Urothelium cell line (cell line): ENCODE results near the gene AHSG.
"Not testable (repeated sequence)": the region's sequence is repeated elsewhere in the genome, so short reads cannot be mapped to it uniquely, and the experiment has no call there.

ENCODE experiments used
- DNase-seq: peaks from one replicate; pipeline ENCODE4 v3.0.0; 2011; ENCODE audit warnings: low spot score, mixed read lengths
- FAIRE-seq: peaks from 2 replicates; lab custom pipeline; 2011; peaks lifted over from hg19 to GRCh38; lab: Jason Lieb, UNC

Gene AHSG

DNA sequence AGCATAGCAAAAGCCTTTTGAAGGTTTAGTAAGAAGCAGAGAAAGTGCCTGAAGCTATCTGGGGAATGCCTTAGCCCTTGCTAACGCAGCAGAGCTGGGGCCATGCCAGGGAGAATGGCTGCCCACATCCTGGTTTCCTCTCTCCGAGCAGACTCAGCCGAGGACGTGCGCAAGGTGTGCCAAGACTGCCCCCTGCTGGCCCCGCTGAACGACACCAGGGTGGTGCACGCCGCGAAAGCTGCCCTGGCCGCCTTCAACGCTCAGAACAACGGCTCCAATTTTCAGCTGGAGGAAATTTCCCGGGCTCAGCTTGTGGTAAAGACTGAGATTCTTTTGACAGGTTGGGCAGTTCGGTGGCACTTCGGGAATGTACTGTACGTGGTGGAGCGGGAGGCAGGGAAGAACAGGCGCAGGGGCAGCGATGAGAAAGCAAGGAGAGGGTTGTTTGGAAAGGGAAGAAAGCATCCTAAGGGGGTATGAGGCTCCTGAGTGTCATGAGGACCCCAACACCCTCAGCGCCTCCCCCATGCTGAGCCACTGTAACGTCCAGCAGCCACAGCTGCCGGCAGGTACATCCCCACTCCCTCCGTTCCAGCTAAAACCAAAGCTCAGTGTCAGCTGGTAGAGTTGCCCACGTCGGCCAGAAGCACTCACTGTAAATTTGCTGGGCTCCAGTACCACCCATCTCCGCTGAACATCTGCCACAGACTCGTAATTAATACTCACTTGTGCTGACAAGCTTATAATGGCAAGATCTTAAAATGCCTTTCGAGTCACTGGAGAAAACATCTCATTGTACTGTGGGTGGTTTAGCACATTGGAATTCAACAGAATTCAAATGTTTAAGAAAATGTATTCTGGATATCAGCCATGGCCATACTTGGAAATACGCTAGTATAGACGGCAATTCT is 4.4 kb downstream of the AHSG start:
- FAIRE-seq: peak; percentile 87

DNA sequence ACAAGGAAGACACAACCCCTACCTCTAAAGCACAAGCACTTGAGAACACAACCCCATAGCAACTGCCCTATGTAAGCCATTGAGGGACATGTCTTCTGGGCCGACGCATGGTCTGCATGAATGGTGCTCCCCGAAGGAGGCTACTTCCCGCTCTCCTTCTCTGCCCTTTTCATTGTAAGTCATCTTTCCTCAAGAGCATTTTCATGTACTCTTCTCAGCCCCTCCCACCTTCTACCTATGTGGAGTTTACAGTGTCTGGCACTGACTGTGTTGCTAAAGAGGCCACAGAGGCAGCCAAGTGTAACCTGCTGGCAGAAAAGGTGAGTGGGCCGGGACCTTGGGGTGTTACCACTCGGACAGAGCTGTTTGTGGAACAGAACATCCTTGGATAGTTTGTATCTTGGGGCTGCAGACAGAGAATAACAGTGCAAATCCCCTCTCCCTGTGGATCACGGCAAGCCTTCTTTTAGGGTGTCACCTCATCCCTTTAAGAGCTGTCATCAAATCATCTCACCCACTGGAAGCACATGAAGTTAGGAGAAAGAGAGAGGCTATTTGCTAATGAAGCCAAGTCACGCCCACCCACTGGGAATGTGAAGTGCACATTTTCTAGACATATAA is 5.6 kb downstream of the AHSG start:
- DNase-seq: no peak
- no peak for FAIRE-seq

More for the DNA sequence above, 4.4 kb downstream of the AHSG start:
- peak; percentile 95 for DNase-seq

DNA sequence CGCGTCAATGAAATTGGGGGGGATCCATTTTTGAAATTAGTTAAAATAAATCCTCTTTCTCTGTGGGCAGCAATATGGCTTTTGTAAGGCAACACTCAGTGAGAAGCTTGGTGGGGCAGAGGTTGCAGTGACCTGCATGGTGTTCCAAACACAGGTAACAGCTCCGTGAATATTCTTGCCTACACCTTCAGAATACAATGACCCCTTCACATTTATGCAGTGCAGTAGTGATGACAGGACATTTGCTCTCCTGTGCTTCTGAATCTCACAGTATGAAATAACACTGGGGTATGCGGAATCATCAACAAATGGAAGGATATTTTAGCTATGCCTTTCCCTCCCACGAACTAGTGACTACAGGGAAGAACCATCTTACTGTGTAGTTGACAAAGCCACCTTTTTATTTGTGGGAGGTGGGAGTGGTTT is 6.9 kb downstream of the AHSG start:
- DNase-seq: no peak
- FAIRE-seq: no peak

DNA sequence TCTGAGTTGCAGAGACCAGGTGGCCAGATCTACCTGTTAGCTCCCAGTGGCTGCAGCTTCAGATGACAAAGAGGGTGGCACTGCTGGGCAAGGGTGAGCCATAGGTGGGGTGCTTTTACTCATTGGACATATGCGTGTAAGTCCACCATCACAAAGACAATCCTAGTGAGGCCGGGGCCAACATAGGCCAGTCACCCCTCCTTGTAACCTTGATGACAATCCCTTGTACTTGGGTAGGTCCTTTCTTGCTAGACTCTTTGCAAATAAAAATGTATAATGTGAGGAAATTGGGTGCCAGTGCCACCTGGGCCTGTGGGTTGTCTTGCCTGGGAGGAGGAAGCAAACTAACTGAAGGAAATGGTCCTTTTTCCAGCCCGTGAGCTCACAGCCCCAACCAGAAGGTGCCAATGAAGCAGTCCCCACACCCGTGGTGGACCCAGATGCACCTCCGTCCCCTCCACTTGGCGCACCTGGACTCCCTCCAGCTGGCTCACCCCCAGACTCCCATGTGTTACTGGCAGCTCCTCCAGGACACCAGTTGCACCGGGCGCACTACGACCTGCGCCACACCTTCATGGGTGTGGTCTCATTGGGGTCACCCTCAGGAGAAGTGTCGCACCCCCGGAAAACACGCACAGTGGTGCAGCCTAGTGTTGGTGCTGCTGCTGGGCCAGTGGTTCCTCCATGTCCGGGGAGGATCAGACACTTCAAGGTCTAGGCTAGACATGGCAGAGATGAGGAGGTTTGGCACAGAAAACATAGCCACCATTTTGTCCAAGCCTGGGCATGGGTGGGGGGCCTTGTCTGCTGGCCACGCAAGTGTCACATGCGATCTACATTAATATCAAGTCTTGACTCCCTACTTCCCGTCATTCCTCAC is 7.6 kb downstream of the AHSG start:
- FAIRE-seq (no peak), DNase-seq (no peak)

DNA sequence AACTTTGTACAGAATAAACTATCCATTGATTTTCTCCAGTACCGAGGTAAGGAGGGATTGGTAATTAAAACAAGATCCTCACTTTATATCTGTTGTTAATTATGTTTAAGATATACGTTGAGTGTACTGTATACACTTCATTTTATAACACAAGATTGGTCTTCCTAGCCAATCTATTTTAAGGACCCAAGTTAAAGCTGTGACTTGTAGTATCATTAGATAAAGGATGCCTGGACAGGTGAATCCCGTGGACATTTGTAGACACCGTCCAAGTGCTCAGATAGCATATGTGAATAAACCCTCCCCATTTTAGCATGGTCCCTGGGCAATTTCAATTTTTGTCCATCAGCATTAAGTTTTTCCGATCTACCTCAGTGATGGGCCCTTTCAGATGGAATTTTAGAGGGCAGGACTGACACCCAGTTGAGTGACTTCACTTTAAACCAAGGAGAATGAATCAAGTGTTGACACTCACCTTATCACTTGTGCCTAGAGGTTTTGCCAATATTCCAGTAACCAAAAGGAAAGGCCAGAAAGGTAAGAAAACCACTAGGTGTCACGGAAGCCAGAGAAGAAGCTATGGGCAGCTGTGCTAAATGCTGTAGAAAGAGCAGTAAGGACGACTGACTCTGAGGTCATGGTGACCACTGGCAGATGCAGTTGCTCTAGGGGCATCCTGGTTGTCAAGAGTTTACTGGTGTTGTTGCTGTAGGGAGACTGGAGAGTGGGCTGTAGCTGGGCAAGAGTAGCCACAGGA is 9.2 kb downstream of the AHSG start:
- no peak for DNase-seq
- no peak for FAIRE-seq

DNA sequence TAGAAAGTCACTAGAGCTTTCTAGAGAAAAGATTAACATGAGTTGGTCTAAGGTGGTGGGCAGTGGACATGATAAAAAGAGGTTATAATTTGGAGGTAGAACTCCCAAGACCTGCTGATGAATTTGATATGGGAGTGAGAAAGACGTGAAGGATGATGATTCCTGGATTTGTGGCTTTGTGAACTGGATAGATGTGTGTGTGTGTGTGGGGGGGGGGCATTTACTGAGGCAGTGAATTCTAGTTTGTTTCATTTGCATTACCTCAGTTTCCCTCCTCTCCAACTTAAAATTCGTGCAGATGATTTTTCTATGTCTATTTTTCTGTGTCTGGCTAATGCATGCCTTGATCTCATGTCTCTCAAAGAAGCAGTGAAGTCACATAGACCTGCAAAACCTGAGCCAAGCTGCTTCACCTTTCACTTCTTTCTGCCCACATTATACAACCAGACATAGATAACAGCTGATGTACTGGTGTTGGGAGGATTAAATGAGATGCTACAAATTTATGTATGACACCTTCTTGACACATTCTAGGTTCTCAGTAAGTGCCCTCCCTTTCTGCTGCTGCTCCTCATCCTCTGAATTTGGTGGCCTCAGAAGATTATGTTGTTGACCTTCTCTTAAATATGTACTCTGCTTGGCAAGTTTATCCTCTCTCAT is 9.9 kb downstream of the AHSG start:
- DNase-seq (no peak), FAIRE-seq (no peak)

DNA sequence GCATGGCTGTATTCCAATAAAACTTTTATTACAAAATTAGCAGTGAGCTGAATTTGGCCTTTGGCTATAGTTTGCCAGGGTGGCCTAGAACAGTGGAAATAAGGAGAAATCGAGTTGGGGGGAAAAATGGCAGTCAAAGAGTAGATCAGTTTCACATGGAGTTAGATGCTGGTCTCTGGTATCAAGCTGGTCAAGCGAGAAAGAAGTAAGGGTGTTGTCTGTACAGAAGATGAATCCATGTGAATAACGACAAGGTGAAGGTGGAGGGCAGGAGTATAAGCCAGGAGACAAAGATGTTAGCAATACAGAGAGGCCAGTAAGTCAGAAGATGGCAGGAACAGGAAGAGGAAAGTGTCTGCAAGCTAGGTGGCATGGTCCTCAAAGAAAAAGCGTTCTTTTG is 11.7 kb downstream of the AHSG start:
- DNase-seq: no peak
- no peak for FAIRE-seq

DNA sequence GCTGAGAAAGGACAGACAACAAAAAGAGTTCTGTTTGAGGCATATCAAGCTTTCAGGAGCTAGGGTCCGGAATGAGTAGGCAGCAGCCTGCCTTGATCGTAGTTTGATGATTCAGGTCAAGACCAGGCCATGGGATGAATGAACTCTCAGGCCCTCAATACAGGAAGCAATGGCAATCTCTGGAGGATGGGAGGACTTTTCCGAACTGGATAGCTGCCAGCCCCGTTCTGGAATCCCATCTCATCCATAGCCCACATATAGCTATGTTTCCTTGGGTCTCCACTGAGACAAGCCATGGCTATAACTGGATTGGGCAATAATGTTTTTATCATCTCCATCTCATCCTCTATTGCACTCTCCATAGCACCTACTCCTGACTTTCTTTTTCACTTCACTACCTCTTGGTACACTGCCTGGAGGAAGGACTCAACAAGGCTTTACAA is 12.8 kb downstream of the AHSG start:
- DNase-seq (no peak), FAIRE-seq (no peak)

DNA sequence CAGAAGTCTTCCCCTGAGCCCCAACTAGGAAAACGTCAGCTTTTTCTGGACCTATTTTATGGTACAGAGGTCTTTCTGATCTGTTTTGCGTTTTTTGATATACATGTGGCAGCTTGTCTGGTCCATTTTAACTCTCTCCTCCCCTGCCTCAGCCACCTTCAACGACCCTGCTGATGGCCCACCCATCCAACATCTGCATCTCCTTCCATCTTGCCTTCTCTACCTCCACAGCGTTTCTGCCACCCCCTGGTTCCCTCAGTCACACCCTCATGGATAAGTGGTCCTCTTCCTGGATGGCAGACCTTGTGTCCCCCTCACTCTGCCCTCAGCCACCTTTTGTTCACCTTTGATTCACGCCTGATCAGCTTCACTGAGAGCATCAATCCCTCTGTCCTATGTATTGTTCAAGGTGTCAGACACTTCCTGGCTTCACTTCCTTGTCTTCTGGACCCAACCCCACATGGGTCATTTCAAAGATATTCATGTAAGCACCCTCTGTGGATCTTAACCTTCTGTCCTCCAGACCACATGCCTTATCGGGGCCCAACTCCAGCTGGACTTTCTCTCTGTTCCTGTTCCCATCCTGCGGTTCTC is 13.5 kb downstream of the AHSG start:
- DNase-seq (no peak), FAIRE-seq (no peak)

DNA sequence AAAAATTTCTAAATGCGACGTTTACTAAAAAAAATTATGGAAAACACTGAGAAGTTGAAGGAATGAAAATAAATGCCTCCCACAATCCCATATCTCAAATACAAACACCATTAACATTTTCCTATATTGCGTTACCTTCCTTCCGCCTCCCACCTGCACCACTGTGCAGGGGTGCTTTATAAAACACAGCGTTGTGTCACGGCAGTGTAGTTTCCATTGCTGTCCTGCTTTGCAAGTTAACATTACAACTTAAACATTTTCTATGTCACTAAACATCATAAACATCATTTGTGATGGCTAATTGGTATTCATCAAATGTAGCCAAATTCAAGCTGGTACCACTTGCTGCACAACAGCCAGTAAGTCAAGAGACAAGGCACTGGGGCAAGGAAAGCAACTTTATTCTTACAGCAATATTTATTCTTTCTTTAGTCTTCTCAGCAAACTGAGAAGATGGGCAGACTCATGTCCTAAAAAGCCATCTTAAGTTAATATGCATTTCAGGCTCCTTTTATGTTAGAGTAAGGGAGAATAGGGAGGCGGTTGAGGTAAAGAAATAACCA is 15.1 kb downstream of the AHSG start:
- DNase-seq: no peak
- no peak for FAIRE-seq

DNA sequence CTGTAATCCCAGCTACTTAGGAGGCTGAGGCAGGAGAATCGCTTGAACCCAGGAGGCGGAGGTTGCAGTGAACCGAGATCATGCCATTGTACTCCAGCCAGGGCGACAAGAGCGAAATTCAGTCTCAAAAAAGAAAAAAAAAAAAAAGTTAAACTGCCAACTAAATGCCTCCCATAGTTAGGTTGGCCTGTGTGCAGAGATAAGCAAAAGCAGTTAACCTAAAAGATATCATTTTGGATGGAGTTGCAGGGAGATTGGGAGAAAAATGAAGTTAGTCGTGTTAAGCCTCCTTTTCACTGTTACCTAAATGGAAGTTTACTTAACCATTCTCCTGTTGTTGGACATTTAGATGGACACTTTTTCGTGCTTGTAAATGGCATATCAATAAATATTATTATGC is 15.9 kb downstream of the AHSG start:
- DNase-seq (no peak), FAIRE-seq (no peak)

DNA sequence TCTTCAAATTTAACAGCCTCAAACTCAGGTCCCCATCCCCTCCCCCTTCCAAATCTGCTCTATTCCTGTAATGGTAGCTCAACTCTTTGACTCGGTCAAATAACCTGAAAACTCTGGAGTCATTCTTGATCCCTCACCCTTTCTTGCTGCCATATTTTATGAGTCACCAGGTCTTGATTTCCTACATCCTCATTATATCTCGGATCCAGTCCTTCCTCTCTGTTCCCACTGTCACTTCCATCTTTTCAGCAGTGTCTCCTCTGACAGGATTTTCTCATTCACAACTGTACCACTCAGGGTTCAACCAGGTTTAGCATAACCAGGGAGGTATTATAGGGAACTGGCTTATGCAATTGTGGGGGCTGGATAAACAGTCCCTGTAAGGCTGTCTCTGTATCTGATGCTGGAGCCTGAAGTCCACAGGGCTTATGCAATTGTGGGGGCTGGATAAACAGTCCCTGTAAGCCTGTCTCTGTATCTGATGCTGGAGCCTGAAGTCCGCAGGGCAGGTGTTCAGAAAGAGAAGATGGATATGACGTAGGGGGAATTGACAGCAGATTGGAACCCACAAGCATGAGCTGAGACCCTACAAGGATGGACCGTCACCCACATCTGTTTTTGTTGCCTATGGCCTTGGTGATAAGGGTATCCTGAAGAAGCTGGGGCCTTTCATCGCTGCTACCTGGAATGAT is 18.2 kb downstream of the AHSG start:
- DNase-seq (no peak), FAIRE-seq (no peak)

DNA sequence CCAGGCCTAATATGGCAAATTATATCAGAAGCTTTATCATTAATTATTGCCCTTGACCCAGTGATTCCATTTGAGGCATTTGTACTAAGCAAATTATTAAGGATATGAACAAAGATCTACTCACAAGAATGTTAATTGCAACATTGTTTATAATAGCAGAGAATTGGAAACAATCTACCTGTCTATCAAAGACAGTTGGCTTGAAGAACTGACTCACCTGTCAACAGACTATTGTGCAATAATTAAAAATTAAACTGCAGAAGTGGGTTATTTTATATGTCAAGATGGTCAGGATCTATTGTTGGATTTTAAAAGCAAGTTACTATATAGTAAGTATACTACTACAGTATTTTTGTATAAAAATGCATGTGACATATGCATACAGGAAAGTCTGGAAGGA is 20.6 kb downstream of the AHSG start:
- DNase-seq (no peak), FAIRE-seq (no peak)

DNA sequence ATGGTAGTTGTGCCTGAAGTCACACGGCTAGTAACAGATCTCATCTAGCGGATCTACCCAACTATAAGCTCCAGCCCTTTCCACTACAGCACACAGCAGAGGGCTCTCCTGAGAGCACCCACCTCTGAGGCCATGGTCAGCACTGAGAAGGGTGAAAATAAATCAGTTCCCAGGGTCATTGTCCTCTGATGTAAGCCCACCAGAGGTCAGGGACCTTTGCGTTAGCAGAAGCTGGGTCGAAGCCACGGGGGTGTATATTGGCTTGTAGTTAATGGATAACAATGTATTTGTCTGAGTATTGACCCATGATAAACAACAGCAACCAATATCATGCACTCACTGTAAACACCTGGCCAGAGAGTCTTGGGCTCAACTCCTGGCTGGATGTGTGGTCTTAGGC is 21.3 kb downstream of the AHSG start:
- FAIRE-seq, DNase-seq: not testable (repeated sequence)

DNA sequence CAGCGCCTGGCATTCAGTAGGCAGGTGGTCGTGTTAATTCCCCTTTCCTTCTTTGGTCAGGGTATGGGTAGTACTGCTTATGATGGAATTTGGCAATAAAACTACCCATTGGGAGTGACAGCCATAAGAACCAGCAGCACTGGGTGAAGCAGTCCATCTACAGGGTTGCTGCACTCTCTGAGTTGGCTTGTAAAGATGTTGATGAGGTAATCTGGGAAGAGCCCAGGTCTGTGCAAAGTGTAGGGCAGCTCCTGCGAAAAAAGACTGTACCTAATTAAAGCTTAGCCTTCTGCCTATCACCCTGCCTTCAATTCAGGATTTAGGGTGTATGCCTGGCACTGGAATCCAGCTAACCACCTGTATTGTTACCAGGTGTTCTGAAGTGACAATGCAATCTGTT is 22.7 kb downstream of the AHSG start:
- no peak for DNase-seq
- FAIRE-seq: no peak

DNA sequence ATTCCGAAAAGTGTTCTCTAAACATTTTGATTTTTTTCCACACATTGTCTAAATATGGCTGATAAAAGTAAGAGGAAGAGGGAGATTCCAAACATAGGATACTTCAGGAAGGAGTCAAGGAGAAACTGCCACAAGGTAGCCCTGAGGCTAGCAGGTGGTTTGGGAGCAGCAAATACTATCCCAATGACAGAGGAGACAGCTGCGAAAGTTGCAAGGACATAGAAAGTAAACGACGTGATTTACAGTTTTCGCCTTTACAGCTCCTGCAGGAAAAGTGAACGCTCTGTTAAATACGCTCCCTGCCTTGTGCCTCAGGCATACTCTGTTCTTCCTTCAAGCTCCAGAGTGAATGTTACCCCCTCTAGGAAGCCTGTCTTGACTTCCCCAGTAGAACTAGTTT is 23.7 kb downstream of the AHSG start:
- DNase-seq (no peak), FAIRE-seq (no peak)

DNA sequence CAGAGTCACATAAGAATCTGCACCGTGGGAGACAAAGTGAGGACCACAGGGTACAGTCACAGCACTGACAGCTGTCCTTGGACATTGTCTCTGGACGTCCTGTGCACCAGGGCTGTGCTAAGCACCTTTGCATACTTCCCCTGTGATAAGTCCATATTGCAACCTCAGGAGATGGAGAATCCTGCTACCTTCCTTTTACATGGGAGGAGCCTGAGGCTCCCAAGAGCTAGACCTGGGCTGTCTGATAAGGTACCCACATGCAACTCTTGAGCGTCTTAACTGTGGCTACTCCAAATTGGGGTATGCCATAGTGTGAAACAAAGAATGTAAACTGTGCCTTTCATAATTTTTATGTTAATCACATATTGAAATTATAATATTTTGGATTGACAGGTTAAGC is 24.8 kb downstream of the AHSG start:
- DNase-seq (no peak), FAIRE-seq (peak; percentile 68)

DNA sequence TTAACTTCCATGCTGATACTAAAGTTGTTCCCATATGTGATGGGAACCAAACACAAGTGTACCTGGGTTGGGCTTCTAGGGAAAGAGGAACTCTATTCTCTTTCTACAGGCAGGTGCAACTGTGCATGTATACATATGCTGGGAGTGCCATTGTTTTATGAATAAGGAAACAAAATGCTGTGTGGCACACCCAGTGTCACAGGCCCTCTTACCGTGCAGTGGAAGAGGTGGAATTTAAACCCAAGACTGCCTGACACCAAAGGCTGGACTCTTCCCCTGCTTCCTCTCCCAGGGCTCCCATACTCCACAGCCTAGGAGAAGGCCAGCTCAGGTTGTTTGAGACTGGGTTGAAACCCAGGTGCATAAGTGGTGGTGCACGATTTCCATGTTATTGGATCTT is 25.4 kb downstream of the AHSG start:
- no peak for FAIRE-seq
- no peak for DNase-seq
